Measurements from ENCODE around the gene CPA3.

CPA3 gene

DNA sequence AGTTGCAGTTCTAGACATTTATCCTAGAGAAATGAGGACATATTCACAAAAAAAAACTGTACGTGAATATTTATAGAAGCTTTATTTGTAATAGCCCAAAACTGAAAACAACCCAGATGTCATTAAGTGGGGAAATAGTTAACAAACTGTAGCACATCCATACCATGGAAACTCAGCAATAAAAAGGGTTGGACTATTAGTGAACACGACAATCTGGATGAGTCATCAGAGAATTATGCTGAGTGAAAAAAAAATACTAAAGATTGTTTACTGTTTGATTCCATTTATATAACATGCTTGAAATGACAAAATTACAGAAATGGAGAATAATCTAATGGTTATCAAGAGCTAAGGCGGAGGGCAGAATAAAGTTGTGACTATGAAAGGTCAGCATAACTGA is 59.5 kb downstream of the CPA3 start:
- DNase-seq: no peak

DNA sequence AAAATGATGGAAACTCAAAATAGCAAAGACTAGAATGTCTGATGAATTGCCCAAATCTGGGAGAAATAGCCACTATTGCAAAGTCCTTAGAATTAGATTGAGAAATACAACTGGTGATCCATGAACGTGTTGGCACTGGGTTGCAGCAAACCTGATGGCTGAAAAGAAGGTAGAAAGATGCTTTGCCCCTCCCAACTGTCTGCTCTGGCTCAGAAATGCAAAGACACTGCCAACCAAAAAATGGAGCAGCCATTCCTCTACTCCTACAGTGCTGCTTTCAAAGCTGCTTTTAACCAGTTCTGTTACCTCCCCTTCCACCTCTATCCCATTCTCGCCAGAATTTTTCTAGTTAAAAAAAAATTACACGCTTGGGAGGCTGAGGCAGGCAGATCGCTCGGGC is 60.7 kb downstream of the CPA3 start:
- no peak for DNase-seq

DNA sequence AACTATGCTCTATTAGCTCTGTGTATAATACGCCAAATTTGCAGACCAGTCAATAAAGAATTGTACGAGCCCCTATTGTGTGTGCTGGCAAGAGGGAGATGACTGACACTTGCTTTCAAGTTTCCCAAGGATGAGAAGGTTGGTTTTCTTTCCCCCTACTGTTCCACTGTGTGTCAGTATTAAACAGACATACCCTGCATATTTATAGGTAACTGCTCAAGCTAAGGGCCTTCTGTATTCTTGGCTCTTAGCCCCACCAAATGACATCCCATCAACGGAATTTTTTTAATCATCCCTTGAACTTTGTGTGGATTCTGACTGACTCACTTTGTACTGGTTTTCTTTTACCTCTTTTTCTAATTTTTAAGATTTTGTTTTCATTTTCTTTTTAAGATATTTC is 65.7 kb downstream of the CPA3 start:
- no peak for DNase-seq

DNA sequence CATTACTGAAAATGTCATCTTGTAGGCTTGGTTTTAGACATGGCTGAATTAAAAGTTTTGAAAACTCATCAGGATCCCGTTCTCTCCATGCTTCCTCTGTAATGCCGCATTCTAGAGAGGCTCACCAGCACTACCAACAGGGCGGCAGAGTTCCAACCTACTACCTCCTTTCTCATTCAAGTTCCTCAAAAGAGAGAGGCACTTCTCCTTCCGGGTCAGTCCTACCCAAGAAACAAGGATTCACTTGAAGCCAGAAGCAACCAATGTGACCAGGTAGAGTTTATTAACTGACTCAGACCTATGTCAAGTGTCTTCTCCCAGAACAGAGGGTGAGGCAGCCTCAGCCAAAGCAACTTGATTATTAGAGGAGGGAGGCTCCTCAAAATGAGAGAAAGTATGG is 66.5 kb downstream of the CPA3 start:
- no peak for DNase-seq

DNA sequence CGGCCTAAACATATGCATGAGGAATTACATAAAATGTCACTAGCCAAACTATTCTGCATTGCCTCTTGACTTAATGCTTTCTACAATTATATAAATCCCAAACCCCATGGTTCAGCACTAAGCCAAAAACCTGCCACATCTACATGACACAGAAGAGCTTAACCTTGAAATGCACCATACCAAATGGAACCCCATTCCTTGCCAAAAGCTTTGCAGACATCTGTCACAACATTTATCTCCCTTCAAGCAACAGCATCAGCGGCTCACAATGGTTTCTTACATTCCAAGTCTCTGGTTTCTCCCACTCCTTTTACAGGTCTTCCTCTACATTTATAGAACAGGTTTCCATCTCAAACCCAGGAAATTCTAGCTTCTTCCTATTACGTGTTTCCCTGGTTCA is 67.9 kb downstream of the CPA3 start:
- no peak for DNase-seq

DNA sequence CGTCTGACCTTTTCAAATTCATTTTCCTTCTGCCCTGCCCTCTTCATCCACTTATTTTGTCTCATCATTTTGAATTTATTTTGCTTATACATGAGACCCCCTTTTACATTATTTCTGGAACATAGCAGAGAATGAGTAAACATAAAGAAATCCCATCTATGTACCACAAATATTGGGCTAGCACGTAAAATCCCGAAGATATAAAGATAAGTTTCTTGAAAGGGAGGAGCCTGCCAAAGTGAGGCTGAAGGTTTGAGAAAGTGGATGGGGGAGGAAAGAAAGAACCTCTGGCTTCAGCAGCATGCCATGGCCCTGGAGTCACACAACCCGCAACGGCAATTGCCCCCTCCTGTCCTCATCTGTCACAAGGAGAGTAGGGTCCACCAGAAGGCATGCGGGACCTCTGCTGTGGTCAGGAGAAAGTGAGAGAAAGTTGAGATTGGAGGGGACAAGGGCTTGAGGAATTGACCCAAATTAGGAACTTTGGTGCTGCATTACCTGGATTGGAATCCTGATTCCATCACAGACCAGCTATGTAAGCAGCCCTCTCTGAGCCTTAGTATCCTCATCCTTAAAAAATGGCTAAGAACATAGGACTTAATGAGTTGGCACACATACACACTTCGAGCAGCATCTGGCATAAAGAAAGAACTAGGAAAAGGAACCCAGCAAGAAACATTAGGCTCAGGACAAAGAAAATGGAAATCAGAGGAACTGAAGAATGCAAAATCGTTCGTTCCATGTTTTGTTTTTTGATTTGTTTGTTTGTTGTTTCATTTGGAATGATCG is 72.6 kb downstream of the CPA3 start:
- no peak for DNase-seq

DNA sequence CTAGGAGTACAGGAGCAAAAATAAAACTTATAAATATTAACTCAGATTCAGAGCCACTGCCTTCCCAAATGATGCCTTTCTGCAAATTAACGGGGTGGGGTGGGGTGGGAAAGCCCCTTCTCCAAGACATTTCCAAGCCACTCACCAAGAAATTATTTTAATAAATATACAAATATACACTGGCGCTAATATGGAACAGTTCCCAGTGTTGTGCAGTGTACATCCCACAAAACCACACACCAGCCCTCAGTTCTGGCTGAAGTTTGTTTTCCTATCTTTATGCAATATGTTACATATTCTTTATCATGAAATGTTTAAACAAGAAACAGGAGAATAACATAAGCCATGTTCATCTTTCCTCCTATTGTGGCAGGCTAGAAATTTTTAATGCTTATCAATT is 73.2 kb downstream of the CPA3 start:
- DNase-seq: no peak

DNA sequence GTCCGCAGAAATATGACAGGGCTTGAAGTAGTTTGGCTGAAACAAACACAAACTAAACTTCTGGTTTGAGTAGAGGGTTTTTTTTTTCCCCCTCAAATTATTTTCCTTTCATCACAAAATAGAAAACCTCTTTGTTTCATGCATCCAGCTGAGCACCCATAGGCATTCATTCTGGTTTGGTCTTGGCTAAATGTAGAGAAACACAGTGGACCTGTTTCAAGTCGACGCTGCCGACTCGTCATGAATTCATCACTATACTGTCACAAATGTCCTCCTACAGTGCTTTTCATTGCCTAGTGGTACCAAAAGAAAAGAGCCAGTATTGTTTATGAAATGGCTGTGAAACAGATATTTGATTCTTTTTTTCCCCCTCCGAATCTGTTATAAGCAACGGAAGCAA is 73.8 kb downstream of the CPA3 start:
- no peak for DNase-seq

DNA sequence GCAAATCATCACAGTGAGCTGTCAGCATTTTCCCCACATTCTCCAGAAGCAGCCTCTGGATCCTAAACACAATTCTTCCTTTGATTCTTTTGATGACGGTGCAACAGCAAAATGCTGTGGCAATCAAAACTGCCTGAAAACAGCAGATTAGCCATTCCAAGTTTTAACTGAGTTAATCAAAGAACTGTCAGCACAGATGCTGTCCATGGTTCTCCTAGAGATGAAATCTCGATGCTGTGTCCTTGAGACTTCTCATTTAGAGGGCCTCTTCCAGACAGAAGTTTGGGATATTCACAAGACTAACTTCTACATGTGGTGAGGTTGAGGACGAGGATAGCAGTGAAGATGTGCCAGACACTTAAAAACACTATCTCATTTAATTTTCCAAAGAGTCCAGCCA is 75.9 kb downstream of the CPA3 start:
- no peak for DNase-seq

DNA sequence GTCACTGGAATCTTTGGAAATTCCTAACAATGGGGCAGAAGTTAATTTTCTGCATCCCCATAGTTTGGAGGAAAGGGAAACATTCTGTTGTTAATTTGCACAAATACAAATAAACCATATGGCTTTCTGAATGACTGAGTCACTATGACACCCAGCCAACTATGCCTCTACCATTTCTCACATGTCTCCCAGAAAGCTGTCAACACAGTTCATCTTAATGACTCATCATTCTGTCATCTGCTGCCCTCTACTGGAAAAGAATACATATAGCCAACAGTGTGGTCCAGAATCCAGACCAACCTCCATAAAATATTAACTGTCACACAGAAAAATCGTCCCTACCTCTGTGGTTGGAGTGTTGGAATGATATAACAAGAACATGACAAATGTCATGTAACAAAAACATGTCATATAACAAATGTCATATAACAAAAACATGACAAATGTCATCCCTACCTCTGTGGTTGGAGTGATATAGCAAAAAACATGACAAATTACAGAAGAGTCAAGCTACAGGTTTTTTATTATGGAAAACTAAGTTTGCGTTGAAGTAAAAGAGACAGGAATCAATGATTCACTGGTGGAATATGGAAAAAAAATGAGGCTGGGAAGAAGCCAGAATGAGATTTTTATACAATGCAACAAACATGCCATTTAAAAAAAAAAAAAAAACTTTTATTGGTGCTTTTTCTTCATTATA is 78.6 kb downstream of the CPA3 start:
- DNase-seq: no peak

DNA sequence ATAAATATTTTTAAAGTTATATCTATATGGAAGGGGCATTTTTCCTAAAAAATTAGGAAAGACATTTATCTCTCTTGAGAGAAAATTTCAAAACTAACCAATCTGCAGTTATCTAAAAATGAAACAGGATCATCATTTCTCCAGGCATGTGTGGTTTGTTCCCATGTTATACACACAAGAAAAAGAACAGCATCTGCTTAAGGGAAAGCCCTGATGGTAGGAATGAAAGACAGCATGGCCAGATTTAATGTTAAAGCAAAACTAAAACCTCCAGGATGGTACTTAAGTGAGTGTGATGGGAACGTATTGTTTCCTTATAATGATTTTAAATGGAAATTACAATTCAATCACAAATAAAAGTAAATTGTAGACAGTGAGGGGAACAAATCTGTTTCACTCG is 80.0 kb downstream of the CPA3 start:
- no peak for DNase-seq

All from activated CD8-positive, alpha-beta memory T cell treated with anti-CD3 and anti-CD28 coated beads for 24 hours (primary cell).